Suppressor macrophage treated with lipopolysaccharide for 4 hours (primary cell): Measurements from ENCODE around the gene OLIG1.
A peak's percentile ranks its signal among the peaks of the same experiment; 100 is the strongest.

Experiments used
- DNase-seq: peaks from one replicate; pipeline ENCODE4 v3.0.0-alpha.2; 2020

The OLIG1 gene, protein sequence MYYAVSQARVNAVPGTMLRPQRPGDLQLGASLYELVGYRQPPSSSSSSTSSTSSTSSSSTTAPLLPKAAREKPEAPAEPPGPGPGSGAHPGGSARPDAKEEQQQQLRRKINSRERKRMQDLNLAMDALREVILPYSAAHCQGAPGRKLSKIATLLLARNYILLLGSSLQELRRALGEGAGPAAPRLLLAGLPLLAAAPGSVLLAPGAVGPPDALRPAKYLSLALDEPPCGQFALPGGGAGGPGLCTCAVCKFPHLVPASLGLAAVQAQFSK

DNA sequence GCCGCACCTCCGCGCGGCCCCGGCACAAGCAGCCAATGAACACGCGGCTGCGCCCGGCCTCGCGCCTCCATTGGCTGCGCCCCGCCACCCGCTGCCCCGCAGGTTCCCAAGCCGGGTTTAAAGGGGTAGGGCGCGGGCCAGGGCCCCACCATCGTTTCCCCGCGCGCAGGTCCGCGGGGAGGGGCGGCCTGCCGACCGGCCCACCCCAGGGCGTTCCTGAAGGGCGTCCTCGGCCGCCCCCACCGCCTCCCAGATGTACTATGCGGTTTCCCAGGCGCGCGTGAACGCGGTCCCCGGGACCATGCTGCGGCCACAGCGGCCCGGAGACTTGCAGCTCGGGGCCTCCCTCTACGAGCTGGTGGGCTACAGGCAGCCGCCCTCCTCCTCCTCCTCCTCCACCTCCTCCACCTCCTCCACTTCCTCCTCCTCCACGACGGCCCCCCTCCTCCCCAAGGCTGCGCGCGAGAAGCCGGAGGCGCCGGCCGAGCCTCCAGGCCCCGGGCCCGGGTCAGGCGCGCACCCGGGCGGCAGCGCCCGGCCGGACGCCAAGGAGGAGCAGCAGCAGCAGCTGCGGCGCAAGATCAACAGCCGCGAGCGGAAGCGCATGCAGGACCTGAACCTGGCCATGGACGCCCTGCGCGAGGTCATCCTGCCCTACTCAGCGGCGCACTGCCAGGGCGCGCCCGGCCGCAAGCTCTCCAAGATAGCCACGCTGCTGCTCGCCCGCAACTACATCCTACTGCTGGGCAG lies at the start of gene OLIG1:
Gene OLIG1, plus strand, starts transcription at position 148 of the 750 bp plus-strand sequence. Its CDS starts 106 bp downstream, at position 254.
- peak; percentile 70 for DNase-seq

DNA sequence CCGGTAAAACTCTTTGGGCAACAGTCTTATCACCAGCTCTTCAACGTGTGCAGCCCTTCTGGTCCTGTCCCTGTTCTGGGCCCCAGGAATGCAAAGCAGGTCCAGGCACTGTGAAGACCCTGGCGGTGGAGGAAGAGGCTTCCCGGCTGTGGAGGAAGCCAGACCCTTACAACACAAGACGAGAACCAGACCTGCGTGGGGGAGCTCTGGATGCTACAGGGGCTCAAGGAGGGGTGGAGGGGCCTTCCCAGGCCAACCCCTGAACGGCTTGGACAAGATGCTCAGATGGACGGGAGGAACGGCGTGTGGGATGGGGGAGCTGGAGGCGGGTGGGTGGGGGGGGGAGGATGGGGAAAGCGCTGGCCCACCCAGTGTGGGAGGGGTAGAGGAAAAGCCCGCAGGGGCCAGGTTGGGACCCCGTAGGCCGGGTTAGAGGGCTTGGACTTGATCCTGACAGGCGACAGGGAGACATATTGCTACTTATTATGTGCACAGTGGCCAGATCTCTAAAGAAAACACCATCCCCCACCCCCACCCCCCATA lies 49.3 kb upstream of the OLIG1 start:
- DNase-seq: no peak

DNA sequence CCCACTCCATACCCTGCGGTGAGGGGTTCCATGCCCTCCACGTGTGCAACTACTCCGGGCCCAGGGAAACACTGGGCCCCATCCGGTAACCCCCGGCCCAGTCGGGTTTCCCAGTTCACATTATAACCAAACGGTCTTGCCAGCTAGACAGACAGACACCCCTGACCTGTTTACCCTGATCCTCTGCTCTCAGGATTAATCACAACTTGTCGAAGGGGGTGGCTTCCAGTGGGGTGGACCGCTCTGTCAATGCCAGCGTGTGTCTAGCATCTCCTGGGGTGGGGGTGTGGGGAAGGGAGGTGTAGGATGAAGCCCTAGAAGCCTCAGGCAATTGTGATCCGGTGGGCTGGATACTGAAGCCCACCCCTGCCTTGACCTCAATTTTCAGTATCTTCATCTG lies 48.8 kb upstream of the OLIG1 start:
- no peak for DNase-seq

DNA sequence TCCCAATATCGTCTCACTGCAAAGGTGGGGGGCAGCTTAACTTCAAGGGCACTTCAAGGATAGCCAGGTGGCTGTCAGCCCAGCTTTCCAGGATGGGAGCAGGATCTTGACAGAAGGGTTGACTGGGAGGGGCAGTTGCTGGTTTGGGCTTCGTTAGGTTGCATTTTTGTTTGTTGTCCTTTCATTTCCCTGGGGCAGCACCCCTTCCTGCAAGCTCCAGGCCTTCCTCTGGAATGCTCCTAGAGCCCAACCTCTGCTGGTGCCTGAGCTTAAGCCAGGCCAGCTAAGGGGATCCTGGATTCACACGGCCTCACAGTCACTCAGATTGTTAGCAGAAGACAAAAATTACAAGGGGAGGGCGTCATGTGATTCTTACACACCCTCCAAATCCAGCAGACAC lies 48.3 kb upstream of the OLIG1 start:
- no peak for DNase-seq

DNA sequence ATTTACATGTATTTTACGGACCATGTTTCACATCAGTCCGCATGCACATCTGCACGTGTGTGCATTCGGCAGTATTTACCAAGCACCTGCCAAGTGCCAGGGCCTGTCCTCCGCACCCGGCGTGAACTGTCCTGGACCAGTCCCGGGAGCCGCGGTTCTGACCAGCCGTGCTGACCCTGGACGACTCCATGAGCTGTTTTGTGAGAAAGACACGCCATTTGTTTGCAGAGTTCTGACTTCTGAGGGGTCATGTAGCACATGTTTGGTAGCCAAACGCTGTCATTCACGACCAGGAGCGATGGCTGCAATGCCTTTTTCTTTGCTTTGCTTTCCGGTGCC lies 47.5 kb upstream of the OLIG1 start:
- DNase-seq: no peak

DNA sequence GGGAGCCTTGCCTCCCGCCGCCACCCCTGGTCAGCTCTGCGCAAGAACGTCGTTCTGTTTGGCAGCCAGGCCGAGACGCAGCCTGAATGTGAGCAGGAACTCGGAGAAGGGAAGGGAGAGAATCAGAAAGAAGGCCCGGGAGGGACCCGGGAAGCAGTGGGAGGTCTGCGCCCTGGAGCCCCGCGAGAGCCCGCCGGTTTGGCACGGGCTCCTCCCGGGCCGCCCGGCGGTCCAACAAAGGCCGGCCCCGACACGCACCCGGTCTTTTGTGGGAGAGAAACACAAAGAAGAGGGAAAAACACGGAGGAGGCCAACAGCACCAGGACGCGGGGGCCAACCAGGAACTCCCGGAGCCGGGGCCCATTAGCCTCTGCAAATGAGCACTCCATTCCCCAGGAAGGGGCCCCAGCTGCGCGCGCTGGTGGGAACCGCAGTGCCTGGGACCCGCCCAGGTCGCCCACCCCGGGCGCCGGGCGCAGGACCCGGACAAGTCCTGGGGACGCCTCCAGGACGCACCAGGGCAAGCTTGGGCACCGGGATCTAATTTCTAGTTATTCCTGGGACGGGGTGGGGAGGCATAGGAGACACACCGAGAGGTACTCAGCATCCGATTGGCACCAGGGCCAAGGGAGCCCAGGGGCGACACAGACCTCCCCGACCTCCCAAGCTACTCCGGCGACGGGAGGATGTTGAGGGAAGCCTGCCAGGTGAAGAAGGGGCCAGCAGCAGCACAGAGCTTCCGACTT lies 46.9 kb upstream of the OLIG1 start:
- no peak for DNase-seq

DNA sequence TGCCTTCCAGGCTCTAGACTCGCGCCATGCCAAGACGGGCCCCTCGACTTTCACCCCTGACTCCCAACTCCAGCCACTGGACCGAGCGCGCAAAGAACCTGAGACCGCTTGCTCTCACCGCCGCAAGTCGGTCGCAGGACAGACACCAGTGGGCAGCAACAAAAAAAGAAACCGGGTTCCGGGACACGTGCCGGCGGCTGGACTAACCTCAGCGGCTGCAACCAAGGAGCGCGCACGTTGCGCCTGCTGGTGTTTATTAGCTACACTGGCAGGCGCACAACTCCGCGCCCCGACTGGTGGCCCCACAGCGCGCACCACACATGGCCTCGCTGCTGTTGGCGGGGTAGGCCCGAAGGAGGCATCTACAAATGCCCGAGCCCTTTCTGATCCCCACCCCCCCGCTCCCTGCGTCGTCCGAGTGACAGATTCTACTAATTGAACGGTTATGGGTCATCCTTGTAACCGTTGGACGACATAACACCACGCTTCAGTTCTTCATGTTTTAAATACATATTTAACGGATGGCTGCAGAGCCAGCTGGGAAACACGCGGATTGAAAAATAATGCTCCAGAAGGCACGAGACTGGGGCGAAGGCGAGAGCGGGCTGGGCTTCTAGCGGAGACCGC lies 46.3 kb upstream of the OLIG1 start:
- no peak for DNase-seq

DNA sequence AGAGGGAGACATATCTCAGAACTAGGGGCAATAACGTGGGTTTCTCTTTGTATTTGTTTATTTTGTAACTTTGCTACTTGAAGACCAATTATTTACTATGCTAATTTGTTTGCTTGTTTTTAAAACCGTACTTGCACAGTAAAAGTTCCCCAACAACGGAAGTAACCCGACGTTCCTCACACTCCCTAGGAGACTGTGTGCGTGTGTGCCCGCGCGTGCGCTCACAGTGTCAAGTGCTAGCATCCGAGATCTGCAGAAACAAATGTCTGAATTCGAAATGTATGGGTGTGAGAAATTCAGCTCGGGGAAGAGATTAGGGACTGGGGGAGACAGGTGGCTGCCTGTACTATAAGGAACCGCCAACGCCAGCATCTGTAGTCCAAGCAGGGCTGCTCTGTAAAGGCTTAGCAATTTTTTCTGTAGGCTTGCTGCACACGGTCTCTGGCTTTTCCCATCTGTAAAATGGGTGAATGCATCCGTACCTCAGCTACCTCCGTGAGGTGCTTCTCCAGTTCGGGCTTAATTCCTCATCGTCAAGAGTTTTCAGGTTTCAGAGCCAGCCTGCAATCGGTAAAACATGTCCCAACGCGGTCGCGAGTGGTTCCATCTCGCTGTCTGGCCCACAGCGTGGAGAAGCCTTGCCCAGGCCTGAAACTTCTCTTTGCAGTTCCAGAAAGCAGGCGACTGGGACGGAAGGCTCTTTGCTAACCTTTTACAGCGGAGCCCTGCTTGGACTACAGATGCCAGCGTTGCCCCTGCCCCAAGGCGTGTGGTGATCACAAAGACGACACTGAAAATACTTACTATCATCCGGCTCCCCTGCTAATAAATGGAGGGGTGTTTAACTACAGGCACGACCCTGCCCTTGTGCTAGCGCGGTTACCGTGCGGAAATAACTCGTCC lies 45.5 kb upstream of the OLIG1 start:
- DNase-seq: peak; percentile 43

DNA sequence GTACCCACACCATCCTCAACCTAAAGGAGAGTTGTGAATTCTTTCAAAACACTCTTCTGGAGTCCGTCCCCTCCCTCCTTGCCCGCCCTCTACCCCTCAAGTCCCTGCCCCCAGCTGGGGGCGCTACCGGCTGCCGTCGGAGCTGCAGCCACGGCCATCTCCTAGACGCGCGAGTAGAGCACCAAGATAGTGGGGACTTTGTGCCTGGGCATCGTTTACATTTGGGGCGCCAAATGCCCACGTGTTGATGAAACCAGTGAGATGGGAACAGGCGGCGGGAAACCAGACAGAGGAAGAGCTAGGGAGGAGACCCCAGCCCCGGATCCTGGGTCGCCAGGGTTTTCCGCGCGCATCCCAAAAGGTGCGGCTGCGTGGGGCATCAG lies 44.8 kb upstream of the OLIG1 start:
- no peak for DNase-seq

DNA sequence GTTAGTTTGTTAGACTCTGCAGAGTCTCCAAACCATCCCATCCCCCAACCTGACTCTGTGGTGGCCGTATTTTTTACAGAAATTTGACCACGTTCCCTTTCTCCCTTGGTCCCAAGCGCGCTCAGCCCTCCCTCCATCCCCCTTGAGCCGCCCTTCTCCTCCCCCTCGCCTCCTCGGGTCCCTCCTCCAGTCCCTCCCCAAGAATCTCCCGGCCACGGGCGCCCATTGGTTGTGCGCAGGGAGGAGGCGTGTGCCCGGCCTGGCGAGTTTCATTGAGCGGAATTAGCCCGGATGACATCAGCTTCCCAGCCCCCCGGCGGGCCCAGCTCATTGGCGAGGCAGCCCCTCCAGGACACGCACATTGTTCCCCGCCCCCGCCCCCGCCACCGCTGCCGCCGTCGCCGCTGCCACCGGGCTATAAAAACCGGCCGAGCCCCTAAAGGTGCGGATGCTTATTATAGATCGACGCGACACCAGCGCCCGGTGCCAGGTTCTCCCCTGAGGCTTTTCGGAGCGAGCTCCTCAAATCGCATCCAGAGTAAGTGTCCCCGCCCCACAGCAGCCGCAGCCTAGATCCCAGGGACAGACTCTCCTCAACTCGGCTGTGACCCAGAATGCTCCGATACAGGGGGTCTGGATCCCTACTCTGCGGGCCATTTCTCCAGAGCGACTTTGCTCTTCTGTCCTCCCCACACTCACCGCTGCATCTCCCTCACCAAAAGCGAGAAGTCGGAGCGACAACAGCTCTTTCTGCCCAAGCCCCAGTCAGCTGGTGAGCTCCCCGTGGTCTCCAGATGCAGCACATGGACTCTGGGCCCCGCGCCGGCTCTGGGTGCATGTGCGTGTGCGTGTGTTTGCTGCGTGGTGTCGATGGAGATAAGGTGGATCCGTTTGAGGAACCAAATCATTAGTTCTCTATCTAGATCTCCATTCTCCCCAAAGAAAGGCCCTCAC lies 44.2 kb upstream of the OLIG1 start, which contains the start of gene OLIG2:
Gene OLIG2, plus strand, starts transcription at position 447 of the 954 bp plus-strand sequence. CDS start 928 bp downstream, outside the sequence.
- no peak for DNase-seq

DNA sequence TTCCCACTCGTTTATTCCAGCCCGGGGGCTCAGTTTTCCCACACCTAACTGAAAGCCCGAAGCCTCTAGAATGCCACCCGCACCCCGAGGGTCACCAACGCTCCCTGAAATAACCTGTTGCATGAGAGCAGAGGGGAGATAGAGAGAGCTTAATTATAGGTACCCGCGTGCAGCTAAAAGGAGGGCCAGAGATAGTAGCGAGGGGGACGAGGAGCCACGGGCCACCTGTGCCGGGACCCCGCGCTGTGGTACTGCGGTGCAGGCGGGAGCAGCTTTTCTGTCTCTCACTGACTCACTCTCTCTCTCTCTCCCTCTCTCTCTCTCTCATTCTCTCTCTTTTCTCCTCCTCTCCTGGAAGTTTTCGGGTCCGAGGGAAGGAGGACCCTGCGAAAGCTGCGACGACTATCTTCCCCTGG lies 43.5 kb upstream of the OLIG1 start:
- no peak for DNase-seq

DNA sequence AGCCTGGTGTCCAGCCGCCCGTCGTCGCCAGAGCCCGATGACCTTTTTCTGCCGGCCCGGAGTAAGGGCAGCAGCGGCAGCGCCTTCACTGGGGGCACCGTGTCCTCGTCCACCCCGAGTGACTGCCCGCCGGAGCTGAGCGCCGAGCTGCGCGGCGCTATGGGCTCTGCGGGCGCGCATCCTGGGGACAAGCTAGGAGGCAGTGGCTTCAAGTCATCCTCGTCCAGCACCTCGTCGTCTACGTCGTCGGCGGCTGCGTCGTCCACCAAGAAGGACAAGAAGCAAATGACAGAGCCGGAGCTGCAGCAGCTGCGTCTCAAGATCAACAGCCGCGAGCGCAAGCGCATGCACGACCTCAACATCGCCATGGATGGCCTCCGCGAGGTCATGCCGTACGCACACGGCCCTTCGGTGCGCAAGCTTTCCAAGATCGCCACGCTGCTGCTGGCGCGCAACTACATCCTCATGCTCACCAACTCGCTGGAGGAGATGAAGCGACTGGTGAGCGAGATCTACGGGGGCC lies 43.0 kb upstream of the OLIG1 start:
- DNase-seq: no peak

DNA sequence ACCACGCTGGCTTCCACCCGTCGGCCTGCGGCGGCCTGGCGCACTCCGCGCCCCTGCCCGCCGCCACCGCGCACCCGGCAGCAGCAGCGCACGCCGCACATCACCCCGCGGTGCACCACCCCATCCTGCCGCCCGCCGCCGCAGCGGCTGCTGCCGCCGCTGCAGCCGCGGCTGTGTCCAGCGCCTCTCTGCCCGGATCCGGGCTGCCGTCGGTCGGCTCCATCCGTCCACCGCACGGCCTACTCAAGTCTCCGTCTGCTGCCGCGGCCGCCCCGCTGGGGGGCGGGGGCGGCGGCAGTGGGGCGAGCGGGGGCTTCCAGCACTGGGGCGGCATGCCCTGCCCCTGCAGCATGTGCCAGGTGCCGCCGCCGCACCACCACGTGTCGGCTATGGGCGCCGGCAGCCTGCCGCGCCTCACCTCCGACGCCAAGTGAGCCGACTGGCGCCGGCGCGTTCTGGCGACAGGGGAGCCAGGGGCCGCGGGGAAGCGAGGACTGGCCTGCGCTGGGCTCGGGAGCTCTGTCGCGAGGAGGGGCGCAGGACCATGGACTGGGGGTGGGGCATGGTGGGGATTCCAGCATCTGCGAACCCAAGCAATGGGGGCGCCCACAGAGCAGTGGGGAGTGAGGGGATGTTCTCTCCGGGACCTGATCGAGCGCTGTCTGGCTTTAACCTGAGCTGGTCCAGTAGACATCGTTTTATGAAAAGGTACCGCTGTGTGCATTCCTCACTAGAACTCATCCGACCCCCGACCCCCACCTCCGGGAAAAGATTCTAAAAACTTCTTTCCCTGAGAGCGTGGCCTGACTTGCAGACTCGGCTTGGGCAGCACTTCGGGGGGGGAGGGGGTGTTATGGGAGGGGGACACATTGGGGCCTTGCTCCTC lies 42.3 kb upstream of the OLIG1 start:
- DNase-seq: no peak

DNA sequence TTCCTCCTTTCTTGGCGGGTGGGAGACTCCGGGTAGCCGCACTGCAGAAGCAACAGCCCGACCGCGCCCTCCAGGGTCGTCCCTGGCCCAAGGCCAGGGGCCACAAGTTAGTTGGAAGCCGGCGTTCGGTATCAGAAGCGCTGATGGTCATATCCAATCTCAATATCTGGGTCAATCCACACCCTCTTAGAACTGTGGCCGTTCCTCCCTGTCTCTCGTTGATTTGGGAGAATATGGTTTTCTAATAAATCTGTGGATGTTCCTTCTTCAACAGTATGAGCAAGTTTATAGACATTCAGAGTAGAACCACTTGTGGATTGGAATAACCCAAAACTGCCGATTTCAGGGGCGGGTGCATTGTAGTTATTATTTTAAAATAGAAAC lies 41.7 kb upstream of the OLIG1 start:
- no peak for DNase-seq

DNA sequence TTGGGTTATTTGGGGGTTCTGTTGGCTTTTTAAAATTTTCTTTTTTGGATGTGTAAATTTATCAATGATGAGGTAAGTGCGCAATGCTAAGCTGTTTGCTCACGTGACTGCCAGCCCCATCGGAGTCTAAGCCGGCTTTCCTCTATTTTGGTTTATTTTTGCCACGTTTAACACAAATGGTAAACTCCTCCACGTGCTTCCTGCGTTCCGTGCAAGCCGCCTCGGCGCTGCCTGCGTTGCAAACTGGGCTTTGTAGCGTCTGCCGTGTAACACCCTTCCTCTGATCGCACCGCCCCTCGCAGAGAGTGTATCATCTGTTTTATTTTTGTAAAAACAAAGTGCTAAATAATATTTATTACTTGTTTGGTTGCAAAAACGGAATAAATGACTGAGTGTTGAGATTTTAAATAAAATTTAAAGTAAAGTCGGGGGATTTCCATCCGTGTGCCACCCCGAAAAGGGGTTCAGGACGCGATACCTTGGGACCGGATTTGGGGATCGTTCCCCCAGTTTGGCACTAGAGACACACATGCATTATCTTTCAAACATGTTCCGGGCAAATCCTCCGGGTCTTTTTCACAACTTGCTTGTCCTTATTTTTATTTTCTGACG lies 41.1 kb upstream of the OLIG1 start:
- DNase-seq: peak; percentile 32

DNA sequence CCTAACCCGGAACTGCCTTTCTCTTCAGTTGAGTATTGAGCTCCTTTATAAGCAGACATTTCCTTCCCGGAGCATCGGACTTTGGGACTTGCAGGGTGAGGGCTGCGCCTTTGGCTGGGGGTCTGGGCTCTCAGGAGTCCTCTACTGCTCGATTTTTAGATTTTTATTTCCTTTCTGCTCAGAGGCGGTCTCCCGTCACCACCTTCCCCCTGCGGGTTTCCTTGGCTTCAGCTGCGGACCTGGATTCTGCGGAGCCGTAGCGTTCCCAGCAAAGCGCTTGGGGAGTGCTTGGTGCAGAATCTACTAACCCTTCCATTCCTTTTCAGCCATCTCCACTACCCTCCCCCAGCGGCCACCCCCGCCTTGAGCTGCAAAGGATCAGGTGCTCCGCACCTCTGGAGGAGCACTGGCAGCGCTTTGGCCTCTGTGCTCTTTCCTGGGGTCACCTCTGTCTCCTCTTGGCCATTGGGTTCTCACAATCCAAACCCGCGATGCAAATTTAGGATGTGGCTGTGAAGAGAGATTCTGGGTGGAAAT lies 40.5 kb upstream of the OLIG1 start:
- DNase-seq: no peak

DNA sequence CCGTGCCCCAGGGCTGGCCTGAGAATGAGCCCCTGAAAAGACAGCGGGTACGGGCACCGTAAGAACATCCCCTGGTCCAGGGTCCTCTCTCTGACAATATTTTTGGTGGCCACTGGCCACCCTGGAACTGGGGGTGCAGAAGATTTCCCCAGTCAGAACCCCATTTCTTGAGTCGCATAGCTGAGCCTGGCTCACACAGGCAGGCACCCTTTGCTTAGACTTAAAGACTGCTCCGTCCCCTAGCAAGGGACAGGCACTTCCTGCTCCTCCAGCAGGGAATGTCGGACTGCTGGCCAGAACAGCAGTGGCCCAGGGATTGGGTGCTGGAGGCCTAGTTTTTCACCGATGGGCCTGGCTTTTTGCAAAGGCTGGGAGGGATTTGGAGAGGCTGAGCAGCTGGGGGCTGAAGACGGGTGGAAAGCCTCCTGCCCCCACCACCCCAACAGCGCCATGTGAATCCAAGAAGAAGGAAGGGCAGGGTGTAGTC lies 39.9 kb upstream of the OLIG1 start:
- DNase-seq: no peak

DNA sequence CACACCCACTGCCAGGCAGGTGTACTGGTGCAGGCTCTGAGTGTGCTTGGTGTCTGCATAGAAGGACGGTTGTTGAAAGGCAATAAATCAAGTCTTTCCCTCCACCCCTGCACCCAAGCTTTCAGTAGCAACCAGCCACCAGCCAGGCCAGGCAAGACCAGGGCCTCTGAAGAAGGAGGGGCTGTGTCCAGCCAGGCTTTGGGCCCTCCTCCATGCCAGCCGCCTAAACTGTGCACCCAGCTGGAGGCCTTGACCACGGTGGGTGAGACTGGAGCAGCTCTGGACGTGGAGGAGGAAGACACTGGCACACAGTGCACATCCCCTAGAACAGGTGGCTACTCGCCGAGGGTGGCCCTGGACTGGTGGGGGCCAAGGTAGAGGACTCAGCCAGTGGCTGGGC lies 39.3 kb upstream of the OLIG1 start:
- DNase-seq: no peak
